ENCODE results near the gene RBBP8NL.
"Not testable (repeated sequence)": the region's sequence is repeated elsewhere in the genome, so short reads cannot be mapped to it uniquely, and the experiment has no call there.

RBBP8NL gene

GRCh38 chr20:62439218-62439617 is 11.9 kb upstream of the RBBP8NL start:
- DNase-seq, result no peak

GRCh38 chr20:62437927-62438326 is 10.6 kb upstream of the RBBP8NL start:
- no peak for DNase-seq

- no peak for DNase-seq
Observed at GRCh38 chr20:62437496-62437895, 10.2 kb upstream of the RBBP8NL start.

- no peak for DNase-seq
Observed at GRCh38 chr20:62436692-62437091, 9.4 kb upstream of the RBBP8NL start.

GRCh38 chr20:62433658-62434497 is 6.5 kb upstream of the RBBP8NL start:
- no peak for DNase-seq

- DNase-seq, result no peak
Observed at GRCh38 chr20:62430866-62431447, 3.6 kb upstream of the RBBP8NL start.

- DNase-seq, result no peak
Observed at GRCh38 chr20:62430311-62430853, 3.0 kb upstream of the RBBP8NL start.

GRCh38 chr20:62429455-62430310 is 2.3 kb upstream of the RBBP8NL start:
- no peak for DNase-seq

- DNase-seq, result no peak
Observed at GRCh38 chr20:62428396-62429295, 1.3 kb upstream of the RBBP8NL start.

GRCh38 chr20:62428002-62428372 is 648 bp upstream of the RBBP8NL start:
- DNase-seq, result no peak

GRCh38 chr20:62426699-62427131 is 624 bp downstream of the RBBP8NL start:
- DNase-seq, result no peak

GRCh38 chr20:62426059-62426348 is 1.3 kb downstream of the RBBP8NL start:
- DNase-seq, result not testable (repeated sequence)

GRCh38 chr20:62425281-62426058 is 1.9 kb downstream of the RBBP8NL start:
- DNase-seq, result no peak

- DNase-seq, result no peak
Observed at GRCh38 chr20:62424249-62425107, 2.9 kb downstream of the RBBP8NL start.

- no peak for DNase-seq
Observed at GRCh38 chr20:62423326-62423706, 4.0 kb downstream of the RBBP8NL start.

- no peak for DNase-seq
Observed at GRCh38 chr20:62422636-62423325, 4.6 kb downstream of the RBBP8NL start.

GRCh38 chr20:62421716-62421990 is 5.7 kb downstream of the RBBP8NL start:
- DNase-seq, result no peak

- DNase-seq, result no peak
Observed at GRCh38 chr20:62420846-62421715, 6.3 kb downstream of the RBBP8NL start.

- no peak for DNase-seq
Observed at GRCh38 chr20:62419759-62420158, 7.6 kb downstream of the RBBP8NL start.

Measured in stimulated activated CD4-positive, alpha-beta T cell treated with anti-CD3 and anti-CD28 coated beads, Interleukin-2, amount 100 ng/mL, for 48 hours (primary cell).